HepG2 (cell line): ENCODE results near the gene SYN1. TPM values are rescaled to one million over a fixed set of nuclear protein-coding genes. Genes with fewer than 3 reads are reported as not detected.

ENCODE experiments used
- ATF2 ChIP-seq: sonication (generic); formaldehyde crosslinking; IDR thresholded peaks from 2 replicates; pipeline ENCODE4 v1.4.0; 2020; ENCODE audit warnings: missing genetic modification reagents
- CEBPG ChIP-seq: IDR thresholded peaks from 2 replicates; pipeline ENCODE4 v1.6.1; 2016
- CREB1 ChIP-seq, 2 experiments: fragments of 450-650 bp in 1 of 2; IDR thresholded peaks; 2 replicates each; pipeline ENCODE4 v1.6.1; 2016 to 2017; ENCODE audit warnings: control low read depth in 1 of 2, mild to moderate bottlenecking in 1 of 2, missing compliant biosample characterization in 1 of 2, missing genetic modification characterization in 1 of 2
- DMAP1 ChIP-seq: IDR thresholded peaks from 2 replicates; pipeline ENCODE4 v1.6.1; 2016
- DMTF1 ChIP-seq: sonication (generic); formaldehyde crosslinking; IDR thresholded peaks from 2 replicates; pipeline ENCODE4 v1.4.0; 2020; ENCODE audit warnings: mild to moderate bottlenecking, missing genetic modification reagents
- DNMT3B ChIP-seq: conservative IDR thresholded peaks from 2 replicates; pipeline ENCODE4 v1.6.1; 2016; ENCODE audit warnings: missing biosample characterization, control low read depth
- GZF1 ChIP-seq: sonication (generic); formaldehyde crosslinking; IDR thresholded peaks from 2 replicates; pipeline ENCODE4 v1.5.1; 2020; ENCODE audit warnings: mild to moderate bottlenecking, missing genetic modification reagents
- HNRNPL ChIP-seq: fragments of 200-400 bp; formaldehyde crosslinking; IDR thresholded peaks from 2 replicates; pipeline ENCODE4 v1.6.1; 2017; ENCODE audit warnings: mild to moderate bottlenecking, low read depth, low read length
- JUNB ChIP-seq: sonication (generic); formaldehyde crosslinking; IDR thresholded peaks from 2 replicates; pipeline ENCODE4 v1.8.0; 2022; ENCODE audit warnings: missing genetic modification reagents, mild to moderate bottlenecking, borderline replicate concordance
- KMT2A ChIP-seq: sonication (generic); formaldehyde crosslinking; IDR thresholded peaks from 2 replicates; pipeline ENCODE4 v1.4.0; 2020; ENCODE audit warnings: missing genetic modification reagents
- NFAT5 ChIP-seq: sonication (generic); formaldehyde crosslinking; IDR thresholded peaks from 2 replicates; pipeline ENCODE4 v1.4.0; 2020; ENCODE audit warnings: missing genetic modification reagents
- PHF20 ChIP-seq: sonication (generic); formaldehyde crosslinking; IDR thresholded peaks from 2 replicates; pipeline ENCODE4 v1.5.0; 2020; ENCODE audit warnings: mild to moderate bottlenecking, missing genetic modification reagents
- SALL2 ChIP-seq: sonication (generic); formaldehyde crosslinking; IDR thresholded peaks from 2 replicates; pipeline ENCODE4 v1.8.1; 2023; ENCODE audit warnings: mild to moderate bottlenecking, missing genetic modification reagents, inconsistent platforms
- SMYD3 ChIP-seq: sonication (generic); formaldehyde crosslinking; IDR thresholded peaks from 2 replicates; pipeline ENCODE4 v1.8.1; 2023; ENCODE audit warnings: mild to moderate bottlenecking, missing genetic modification reagents
- SRSF9 ChIP-seq: fragments of 200-400 bp; formaldehyde crosslinking; IDR thresholded peaks from 2 replicates; pipeline ENCODE4 v1.6.1; 2018; ENCODE audit warnings: borderline replicate concordance, mild to moderate bottlenecking, low read depth, low read length; ENCODE audit not compliant: insufficient read depth, poor library complexity, severe bottlenecking
- TCF7L2 ChIP-seq: IDR thresholded peaks from 2 replicates; pipeline ENCODE4 v1.6.1; 2011; ENCODE audit warnings: mild to moderate bottlenecking, low read depth, low read length, moderate library complexity
- ZNF558 ChIP-seq: sonication (generic); formaldehyde crosslinking; IDR thresholded peaks from 2 replicates; pipeline ENCODE4 v1.9.0; 2022; ENCODE audit warnings: mild to moderate bottlenecking, missing genetic modification reagents, borderline replicate concordance
- ZNF629 ChIP-seq: sonication (generic); formaldehyde crosslinking; conservative IDR thresholded peaks from 2 replicates; pipeline ENCODE4 v1.5.0; 2020; ENCODE audit warnings: missing genetic modification reagents
- ZNF704 ChIP-seq: sonication (generic); formaldehyde crosslinking; IDR thresholded peaks from 2 replicates; pipeline ENCODE4 v1.8.1; 2023; ENCODE audit warnings: mild to moderate bottlenecking, inconsistent platforms, moderate library complexity, missing genetic modification reagents, borderline replicate concordance
- ZNF792 ChIP-seq: IDR thresholded peaks from 2 replicates; pipeline ENCODE4 v1.6.1; 2016
- polyA plus RNA-seq, 8 experiments: library from polyadenylated mRNA; depleted of rRNA in 3 of 8; stranded (reverse) in 7 of 8; unstranded in 1 of 8; fragments of >200 nt; fragmentation: Illumina TruSeq in 4 of 8; extraction: Trizol in 4 of 8; gene quantifications; 2 replicates each; pipeline versions ENCODE4 v1.2.1 to v1.2.3, GENCODE V29; 2011 to 2016; ENCODE audit warnings: low read depth in 4 of 8, missing spikeins in 1 of 8, mixed read lengths in 1 of 8; ENCODE audit not compliant: insufficient read depth in 1 of 8
- total RNA-seq, 5 experiments: library from RNA; depleted of rRNA; stranded (reverse); fragments of >200 nt; fragmentation: Illumina TruSeq; extraction: Trizol; gene quantifications; 2 replicates each; pipeline ENCODE4 v1.2.3, GENCODE V29; 2016; ENCODE audit warnings: low read depth in 1 of 5

SYN1 gene
- total and polyA plus RNA-seq, 2 of the 13 experiments (the other 11 are each of a cell fraction or from before 2014, with no cell fraction given): not detected

GRCh38 chrX:47619486-47620302 lies at the start of gene SYN1 (continued):
- TF ChIP-seq NFAT5 (CRISPR knock-in tag) (0 out of 2 replicates have a peak, but pooled peaks have one; percentile 51), DNMT3B (CRISPR knock-in tag) (no peak), SRSF9 (no peak), ATF2 (CRISPR knock-in tag) (peak; percentile 90), DMAP1 (CRISPR knock-in tag) (no peak), KMT2A (no peak), ZNF704 (CRISPR knock-in tag) (no peak), CEBPG (CRISPR knock-in tag) (no peak), JUNB (CRISPR knock-in tag) (no peak), ZNF558 (CRISPR knock-in tag) (peak; percentile 46; the same call in 1 of the 2 replicates), SMYD3 (no peak), GZF1 (CRISPR knock-in tag) (no peak), HNRNPL (no peak), ZNF792 (CRISPR knock-in tag) (0 out of 2 replicates have a peak, but pooled peaks have one; percentile 58), SALL2 (CRISPR knock-in tag) (peak; percentile 69; the same call in 1 of the 2 replicates), DMTF1 (no peak), PHF20 (CRISPR knock-in tag) (no peak), ZNF629 (CRISPR knock-in tag) (peak; percentile 72), CREB1 (IDR thresholded peaks at IDR 0.05) (peak; percentile 92), CREB1 (CRISPR knock-in tag; IDR thresholded peaks at IDR 0.05) (no peak), TCF7L2 (no peak)
